D341Med (cell line): ENCODE measurements around the gene YY1AP1.
"Not testable (repeated sequence)": the region's sequence is repeated elsewhere in the genome, so short reads cannot be mapped to it uniquely, and the experiment has no call there.

Experiments used
- DNase-seq: peaks from one replicate; pipeline ENCODE4 v3.0.0; 2012; ENCODE audit warnings: low spot score

YY1AP1 gene

GRCh38 chr1:155688324-155689080 is at the start of gene YY1AP1:
Gene YY1AP1 (minus strand): TSS chr1:155688774. CDS start chr1:155680436, 8,338 bp downstream.
- peak; percentile 99 for DNase-seq

- peak; percentile 72 for DNase-seq
Observed at GRCh38 chr1:155729031-155729898, 40.7 kb upstream of the YY1AP1 start.

GRCh38 chr1:155725142-155725541 is 36.6 kb upstream of the YY1AP1 start:
- no peak for DNase-seq

GRCh38 chr1:155719703-155720102 is 31.1 kb upstream of the YY1AP1 start:
- DNase-seq = no peak

GRCh38 chr1:155718524-155719115 is 30.0 kb upstream of the YY1AP1 start:
- not testable (repeated sequence) for DNase-seq

GRCh38 chr1:155717041-155717440 is 28.5 kb upstream of the YY1AP1 start:
- no peak for DNase-seq

GRCh38 chr1:155715777-155716176 is 27.2 kb upstream of the YY1AP1 start:
- no peak for DNase-seq

GRCh38 chr1:155715056-155715455 is 26.5 kb upstream of the YY1AP1 start:
- DNase-seq = not testable (repeated sequence)

- no peak for DNase-seq
Observed at GRCh38 chr1:155713075-155713474, 24.5 kb upstream of the YY1AP1 start.

GRCh38 chr1:155712636-155713035 is 24.1 kb upstream of the YY1AP1 start:
- not testable (repeated sequence) for DNase-seq

- not testable (repeated sequence) for DNase-seq
Observed at GRCh38 chr1:155711457-155711856, 22.9 kb upstream of the YY1AP1 start.

- DNase-seq = no peak
Observed at GRCh38 chr1:155709391-155709790, 20.8 kb upstream of the YY1AP1 start.

- no peak for DNase-seq
Observed at GRCh38 chr1:155706139-155706538, 17.6 kb upstream of the YY1AP1 start.

- DNase-seq = not testable (repeated sequence)
Observed at GRCh38 chr1:155704414-155704813, 15.8 kb upstream of the YY1AP1 start.

GRCh38 chr1:155703216-155703615 is 14.6 kb upstream of the YY1AP1 start:
- DNase-seq = no peak

GRCh38 chr1:155701675-155702074 is 13.1 kb upstream of the YY1AP1 start:
- DNase-seq = not testable (repeated sequence)

- not testable (repeated sequence) for DNase-seq
Observed at GRCh38 chr1:155699062-155699461, 10.5 kb upstream of the YY1AP1 start.

GRCh38 chr1:155698382-155699038 is 9.9 kb upstream of the YY1AP1 start:
- no peak for DNase-seq

- not testable (repeated sequence) for DNase-seq
Observed at GRCh38 chr1:155697616-155698015, 9.0 kb upstream of the YY1AP1 start.

GRCh38 chr1:155697046-155697445 is 8.5 kb upstream of the YY1AP1 start:
- no peak for DNase-seq

GRCh38 chr1:155696524-155696923 is 8.0 kb upstream of the YY1AP1 start:
- DNase-seq = no peak

- DNase-seq = no peak
Observed at GRCh38 chr1:155695608-155696007, 7.0 kb upstream of the YY1AP1 start.
